Stimulated activated CD8-positive, alpha-beta memory T cell treated with anti-CD3 and anti-CD28 coated beads, Interleukin-7, amount 100 ng/mL, for 24 hours (primary cell): ENCODE measurements around the gene TNFRSF9.
"Not testable (repeated sequence)": the region's sequence is repeated elsewhere in the genome, so short reads cannot be mapped to it uniquely, and the experiment has no call there.

Experiments
- DNase-seq: peaks from one replicate; pipeline ENCODE4 v3.0.0-alpha.2; 2020; ENCODE audit warnings: low read depth

TNFRSF9 gene

DNA sequence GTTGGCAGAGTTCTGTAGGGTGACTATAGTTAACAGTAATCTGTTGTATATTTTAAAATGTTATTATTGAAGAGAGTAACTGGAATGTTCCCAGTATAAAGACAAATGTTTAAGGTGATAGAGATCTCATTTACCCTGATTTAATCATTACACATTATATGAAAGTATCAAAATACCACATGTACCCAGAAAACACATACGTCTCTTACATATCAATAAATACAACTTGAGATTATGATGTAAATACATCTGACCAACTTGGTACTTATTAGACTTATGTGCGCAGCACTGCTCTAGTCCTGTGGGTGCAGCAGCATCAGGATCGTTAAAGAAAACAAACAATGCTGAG is 20.2 kb upstream of the TNFRSF9 start:
- DNase-seq = no peak

DNA sequence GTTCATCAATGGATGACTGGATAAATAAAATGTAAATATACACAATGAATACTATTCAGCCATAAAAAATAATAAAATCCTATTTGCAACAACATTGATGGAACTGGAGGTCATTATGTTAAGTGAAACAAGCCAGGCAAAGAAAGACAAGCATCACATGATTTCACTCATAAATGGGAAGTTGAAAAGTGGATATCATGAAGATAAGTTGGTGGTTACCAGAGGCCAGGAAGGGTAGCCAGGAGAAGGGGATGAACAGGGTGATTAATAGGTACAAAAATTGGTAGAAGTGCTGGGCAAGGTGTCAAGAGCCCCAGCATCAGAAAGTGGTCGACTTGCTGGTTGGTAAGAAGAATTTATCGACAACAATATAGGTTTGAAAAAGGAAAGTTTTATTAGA is 19.5 kb upstream of the TNFRSF9 start:
- no peak for DNase-seq

DNA sequence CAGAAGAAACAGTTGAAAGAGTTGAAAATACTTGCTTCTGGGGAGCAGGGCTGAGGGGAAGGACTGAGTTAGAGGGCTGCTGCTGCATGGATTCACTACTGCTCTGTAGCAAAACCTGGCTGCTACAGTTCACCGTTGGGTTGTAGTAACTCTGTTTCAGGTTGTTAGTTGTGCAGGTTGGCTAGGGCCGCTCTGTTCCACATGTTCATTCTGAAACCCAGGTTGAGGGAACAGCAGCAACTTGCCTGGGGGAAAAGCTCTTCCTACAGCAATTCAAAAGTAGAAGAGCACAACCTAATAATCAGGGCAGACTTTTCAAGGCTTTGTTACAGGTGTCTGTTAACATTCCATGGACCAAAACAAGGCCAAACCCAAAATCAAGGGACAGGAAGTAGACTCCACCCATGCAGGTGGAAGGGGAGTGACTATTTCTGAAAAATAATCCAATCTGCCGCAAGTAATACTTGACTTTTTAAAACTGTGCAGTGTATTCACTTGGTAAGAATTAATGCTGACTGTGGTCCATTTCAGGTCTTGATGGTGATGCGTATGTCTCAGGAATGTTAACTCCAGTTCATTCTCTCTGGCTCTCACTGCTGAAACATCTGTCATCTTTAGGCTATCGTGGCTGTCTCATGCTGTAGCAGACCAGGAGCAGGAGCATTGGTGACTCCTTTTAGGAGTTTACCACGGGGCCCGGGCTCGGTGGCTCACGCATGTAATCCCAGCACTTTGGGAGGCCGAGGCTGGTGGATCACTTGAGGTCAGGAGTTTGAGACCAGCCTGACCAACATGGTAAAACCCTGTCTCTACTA is 15.8 kb upstream of the TNFRSF9 start:
- DNase-seq = no peak

DNA sequence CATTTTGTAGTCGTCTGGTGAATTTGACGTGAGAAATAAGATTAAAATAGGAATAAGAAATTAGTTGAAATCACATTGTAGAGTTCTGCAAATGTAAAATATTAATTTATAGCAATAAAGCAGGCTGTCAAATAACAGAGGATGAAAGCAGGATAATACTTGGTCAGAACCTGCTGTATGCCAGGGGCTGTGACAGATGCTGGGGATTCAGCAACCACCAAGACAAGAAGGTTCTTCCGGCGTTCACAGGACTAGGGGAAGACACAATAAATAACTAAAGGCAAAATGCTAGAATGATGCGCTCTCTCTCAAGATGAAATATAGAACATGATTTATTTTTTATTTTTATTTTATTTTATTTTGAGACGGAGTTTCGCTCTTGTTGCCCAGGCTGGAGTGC is 14.0 kb upstream of the TNFRSF9 start:
- no peak for DNase-seq

DNA sequence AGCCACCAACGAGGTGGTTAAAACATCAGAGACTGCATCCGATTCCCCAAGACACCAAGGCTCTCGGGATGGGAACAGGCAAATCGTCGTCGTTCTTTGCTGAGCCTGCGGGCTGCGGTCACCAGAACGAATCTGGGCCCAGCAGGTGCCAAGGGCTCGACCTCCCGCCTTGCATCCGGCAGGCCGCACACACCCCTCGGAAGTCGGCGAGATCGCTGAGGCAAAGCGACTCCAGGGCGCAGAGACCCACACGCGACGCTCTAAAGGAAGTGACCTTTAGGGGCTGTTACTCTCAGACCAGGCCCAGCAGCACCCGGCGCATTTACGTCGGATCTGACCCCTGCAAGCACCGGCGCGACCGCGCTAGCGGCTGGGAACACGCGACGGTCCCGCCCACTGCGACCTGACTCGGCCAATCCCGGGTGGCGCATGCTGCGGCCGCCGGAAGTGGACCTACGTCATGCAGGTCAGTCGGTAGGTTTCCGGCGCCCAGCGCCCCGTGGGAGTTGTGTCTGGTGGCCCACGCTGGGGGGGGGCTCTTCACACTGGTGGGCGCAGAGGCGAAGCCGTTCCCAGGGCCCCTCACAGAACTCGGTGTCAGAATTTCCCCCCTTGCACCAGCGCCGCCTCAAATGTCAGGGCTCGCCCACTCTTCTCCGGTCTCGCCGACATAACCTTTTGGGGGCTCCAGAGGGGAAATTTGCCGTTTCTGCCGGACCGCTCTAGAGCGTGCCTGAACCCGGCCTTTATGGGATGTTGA is 13.4 kb upstream of the TNFRSF9 start:
- peak; percentile 67 for DNase-seq

DNA sequence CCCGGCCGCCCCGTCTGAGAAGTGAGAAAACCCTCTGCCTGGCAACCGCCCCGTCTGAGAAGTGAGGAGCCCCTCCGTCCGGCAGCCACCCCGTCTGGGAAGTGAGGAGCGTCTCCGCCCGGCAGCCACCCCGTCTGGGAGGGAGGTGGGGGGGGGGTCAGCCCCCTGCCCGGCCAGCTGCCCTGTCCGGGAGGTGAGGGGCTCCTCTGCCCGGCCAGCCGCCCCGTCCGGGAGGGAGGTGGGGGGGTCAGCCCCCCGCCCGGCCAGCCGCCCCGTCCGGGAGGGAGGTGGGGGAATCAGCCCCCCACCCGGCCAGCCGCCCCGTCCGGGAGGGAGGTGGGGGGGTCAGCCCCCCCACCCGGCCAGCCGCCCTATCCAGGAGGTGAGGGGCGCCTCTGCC is 12.2 kb upstream of the TNFRSF9 start:
- DNase-seq = not testable (repeated sequence)

DNA sequence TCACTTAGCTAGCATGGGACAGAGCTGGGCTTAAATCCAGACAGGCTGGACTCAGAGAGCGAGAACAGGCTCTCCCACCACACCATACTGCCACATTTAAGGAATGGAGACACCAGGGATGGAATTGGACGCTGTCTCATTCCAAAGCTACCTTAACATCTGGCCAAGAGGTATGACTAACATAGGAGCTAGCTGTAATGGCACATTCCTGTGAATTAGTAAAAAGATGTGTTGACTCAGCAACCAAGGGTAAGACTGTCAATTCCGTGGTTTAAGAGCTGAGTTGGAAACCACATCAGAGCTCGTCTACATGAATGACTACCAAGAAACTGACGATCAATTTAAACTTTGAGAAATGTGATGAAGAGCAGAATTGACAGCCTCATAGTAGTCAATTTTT is 8.3 kb upstream of the TNFRSF9 start:
- no peak for DNase-seq

DNA sequence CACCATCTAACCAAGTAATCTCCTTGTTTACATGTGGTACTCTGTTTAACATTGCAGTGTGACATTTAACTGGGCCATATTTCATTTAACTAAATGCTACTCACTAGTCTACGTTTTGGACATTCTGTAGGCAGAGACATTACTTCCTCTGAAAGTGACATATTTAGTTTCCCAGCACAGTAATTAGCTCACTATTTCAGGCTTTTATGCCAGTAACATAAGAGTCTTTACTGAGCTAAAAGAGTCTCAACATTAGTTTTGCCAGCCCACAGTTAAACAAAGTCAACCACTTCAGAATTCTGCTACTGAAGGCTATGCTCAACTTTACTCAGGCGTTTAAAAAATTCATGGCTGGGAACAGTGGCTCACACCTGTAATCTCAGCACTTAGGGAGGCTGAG is 2.6 kb upstream of the TNFRSF9 start:
- DNase-seq = no peak

DNA sequence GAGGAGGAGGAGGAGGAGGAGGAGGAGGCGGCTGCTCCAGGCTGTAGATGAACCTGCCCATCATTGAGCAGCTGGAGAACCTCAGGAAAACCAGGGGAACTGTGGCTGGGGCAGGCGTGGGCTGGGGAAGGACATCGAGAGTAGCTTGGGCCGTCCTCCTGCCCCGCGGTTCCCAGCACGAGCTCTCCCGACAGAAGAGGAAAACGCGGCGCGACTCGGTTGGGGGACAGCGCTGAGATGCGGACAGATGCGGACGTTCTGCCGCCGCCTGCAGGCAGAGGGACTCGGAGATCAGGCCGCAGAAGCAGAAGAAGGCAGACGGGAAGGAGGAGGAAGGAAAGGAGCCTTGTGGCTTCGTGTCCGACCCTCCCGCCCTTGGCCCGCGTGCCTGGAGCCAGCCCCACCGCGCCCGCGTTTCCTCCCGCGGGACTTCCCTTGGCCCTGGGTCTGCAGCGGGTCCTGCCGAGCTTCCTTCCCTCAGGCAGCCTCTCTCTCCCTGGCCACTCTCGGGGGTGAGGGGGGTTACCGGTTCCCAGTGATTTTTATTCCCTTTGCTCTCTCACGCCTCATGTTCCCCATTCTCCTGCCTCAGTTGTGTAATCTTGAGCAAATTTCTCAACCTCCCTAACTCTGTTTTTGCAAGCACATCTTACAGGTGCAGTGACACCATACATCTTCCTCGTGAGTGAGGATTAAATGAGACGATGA is 1.7 kb upstream of the TNFRSF9 start:
- DNase-seq = no peak

DNA sequence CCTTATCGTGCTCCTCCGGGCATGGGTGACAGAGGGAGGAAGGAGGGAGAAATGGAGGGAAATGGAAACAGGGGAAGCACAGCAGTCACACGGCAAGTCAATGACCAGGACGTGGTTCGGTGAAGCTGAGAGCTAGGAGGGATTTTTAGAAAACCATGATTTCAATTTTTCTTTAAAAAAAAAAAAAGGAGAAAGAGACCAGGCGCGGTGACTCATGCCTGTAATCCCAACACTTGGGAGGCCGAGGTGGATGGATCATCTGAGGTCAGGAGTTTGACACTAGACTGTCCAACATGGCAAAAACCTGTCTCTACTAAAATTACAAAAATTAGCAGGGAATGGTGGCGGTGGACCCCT is 776 bp upstream of the TNFRSF9 start:
- DNase-seq = no peak

DNA sequence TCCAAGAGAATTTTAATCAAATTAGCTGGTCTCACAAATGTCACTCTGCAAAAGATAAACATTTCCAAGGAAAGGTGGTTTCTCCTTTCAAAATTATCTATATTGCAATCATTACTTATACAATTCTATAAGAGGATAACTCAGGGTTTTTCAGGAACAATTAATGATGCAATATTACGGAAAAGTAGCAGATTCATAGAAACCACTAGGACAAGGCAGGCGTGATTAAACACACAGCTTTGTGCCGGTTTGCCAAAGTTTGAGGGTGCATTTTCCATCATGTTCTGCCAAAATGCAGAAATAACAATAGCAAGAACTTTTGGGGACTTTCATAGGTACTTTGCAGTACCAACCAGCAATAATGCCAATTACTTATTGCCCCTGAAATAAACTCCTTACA is 605 bp downstream of the TNFRSF9 start:
- DNase-seq = no peak

DNA sequence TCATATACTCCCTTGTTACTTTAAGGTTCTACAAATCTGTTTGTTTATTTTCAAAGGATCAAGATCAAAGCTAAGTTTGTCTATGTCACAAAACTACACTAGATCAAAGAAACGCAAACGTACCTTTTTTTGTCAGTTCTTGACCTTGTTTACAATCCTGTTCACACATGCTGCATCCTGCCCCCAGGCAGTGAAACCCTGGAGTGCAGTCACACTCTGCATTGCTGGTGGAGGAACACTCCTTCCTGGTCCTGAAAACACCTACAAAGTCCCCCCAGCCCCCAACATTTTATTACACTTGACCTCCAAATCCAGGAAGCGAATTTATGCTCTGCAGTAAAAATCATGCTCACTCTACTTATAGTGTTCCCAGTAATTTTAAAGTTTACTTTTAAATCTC is 2.6 kb downstream of the TNFRSF9 start:
- DNase-seq = no peak

DNA sequence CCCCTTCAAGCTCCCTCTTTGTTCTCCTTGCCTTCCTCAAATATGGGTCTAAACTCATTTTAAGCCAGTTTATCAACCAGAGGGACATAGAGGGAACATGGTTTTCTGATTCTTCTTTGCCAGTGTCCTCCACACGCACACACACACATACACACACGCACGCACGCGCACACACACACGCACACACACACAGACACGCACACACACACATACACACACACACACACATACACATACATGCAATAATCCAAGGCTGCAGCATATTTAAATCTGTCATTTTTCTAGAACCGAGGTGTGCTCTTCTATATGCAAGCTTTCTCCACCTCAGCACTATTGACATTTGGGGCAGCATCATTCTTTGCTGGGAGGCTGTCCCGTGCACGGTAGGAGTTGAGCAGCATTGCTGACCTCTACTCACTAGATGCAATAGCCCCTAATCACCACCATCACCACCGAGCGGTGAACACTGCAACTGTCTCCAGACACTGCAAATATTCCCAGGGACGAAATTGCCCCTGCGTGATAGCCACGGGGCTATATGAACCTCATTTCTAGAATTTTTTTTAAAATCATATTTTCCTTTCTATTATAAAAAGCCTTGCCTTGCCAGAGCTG is 8.0 kb downstream of the TNFRSF9 start:
- no peak for DNase-seq

DNA sequence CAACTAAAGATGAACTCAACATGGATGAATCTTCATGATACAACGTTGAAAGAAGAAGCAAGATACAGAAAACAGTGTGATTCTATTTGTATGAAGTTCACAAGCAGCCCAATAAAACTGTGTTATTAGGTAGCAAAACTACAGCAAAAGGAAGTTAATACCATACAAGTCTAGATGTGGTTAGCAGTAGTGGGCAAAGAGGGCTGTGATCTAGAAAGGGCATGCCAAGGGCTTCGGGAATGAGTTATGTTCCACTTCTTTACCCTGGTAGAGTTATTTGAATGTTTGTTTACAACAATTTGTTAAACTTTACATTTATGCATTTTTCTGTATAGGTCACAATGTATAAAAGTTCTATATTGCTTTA is 9.2 kb downstream of the TNFRSF9 start:
- DNase-seq = no peak

DNA sequence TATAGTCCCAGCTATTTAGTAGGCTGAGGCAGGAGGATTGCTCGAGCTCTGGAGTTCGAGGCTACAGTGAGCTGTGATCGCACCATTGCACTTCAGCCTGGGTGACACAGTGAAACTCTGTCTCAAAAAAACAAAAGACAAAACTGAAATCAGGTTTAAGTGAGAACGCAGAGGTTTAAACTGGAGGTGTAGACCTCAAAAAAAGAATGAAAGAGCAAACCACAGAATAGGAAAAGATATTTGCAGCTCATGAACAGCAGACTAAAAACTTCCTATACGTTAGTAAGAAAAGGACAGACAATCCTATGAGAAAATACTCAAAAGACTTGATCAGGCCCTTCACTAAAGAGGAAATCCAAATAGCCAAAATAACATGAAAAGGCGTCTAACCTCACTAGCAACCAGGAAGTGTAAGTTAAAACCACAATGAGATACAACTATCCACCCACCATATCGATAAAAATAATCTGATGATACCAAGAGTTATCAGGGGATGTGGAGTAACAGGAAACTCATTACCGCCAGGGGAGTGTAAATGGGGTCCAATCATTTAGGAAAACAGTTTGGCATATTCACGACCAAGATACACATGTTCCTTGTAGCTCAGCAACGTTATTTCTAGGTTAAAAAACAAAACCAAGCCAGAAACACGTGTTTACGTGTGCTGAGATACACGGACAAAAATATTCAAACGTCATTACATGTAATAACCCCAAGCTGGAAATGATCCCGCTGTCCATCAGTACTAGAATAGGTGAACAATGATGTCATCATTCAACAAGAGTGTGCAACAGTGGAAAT is 9.8 kb downstream of the TNFRSF9 start:
- no peak for DNase-seq

DNA sequence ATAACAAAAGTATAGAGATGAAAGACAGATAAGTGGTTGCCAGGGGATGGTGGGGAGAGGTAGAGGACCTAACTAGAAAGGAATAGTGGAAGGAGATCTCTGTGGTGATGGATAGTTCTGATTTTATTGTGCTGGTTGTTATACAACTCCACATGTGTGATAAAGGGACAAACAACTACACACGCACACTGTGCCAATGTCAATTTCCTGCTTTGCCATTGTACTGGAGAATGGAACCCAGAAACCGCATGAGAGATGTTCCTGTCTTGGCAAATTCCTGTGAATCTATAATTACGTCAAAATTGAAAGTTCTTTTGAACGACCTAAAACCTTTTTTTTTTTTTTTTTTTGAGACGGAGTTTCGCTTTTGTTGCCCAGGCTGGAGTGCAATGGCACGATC is 11.0 kb downstream of the TNFRSF9 start:
- no peak for DNase-seq

DNA sequence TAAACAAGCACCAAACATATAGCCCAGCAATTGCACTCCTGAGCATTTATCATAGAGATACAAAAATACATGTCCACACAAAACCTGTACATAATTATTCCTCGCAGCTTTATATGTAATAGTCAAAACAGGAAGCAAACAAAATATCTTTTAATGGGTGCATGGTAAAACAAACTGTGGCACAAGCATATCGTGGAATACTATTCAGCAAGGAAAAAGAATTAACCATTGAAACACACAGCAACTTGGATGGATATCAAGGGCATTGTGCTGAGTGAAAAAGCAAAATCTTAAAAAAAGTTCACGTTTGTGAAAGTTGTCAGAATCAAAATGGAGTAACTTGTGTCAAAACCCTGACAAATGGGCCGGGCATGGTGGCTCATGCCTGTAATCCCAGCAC is 12.4 kb downstream of the TNFRSF9 start:
- DNase-seq = no peak

DNA sequence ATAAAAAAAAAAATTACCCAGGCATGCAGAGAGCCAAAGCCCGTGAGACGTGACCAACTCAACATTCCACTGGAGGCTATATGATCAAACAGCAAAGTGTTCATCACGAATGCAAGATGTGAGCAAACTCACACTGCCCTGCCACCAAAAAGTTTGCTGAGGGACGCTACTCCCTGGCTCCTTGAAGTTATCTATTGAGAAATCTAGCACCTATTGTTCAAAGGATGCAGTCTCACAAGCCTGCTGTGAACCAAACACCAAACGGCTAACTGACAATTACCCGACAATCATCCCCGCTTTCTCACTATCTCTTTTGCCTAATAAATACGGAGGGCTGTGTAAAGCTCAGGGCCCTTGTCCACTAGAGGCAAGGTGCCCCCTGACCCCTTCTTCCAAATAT is 13.6 kb downstream of the TNFRSF9 start:
- DNase-seq = not testable (repeated sequence)

DNA sequence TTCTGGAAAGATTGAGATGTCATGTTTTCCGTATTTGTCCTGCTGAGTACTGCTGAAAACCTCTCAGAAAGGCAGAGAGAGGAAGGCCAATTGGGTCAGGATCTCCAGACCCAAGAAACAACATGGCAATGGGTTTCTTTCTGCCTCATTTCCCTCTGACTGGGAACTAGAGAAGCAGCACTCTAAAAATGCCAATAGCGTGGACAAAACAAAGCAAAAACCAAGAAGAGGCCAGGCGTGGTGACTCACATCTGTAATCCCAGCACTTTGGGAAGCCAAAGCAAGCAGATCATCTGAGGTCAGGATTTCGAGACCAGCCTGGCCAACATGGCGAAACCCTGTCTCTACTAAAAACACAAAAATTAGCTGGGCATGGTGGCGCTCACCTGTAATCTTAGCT is 18.3 kb downstream of the TNFRSF9 start:
- no peak for DNase-seq

DNA sequence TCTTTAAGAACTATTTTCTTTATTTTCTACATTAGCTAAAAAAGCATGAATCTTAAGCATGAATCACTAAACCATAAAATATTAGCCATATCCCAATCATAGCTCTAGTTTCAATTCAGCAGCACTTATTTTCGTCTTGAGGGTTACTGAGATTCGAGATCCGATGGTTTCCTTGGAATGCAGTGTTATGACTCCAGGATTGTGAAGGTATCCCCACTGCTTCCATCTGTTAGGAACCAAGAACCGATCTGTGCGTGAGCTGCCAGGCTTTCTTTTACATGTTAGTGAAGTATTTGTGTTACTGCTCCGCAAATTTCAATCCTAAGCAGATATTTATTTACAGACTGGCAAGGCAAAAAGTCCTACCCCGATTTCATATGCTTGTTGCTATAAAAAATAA is 18.8 kb downstream of the TNFRSF9 start:
- no peak for DNase-seq

DNA sequence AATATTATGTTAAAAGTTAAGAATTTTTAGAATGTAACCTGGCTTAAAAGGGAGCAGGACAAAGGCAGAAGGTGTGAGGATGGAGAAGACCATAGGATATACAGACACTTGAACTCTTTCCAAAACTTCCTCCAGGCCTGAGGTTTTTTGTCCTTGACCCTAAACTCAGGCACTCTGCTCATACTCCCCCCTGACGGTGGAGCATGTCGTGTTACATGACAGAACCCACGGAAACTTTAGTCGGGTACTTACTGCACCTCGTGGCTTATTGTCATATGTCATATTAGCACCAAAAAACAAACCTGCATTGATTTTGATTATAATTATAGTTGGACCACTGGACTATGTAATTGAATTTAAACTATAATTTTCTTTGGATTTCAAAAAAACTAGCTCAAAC is 20.8 kb downstream of the TNFRSF9 start:
- DNase-seq = no peak

DNA sequence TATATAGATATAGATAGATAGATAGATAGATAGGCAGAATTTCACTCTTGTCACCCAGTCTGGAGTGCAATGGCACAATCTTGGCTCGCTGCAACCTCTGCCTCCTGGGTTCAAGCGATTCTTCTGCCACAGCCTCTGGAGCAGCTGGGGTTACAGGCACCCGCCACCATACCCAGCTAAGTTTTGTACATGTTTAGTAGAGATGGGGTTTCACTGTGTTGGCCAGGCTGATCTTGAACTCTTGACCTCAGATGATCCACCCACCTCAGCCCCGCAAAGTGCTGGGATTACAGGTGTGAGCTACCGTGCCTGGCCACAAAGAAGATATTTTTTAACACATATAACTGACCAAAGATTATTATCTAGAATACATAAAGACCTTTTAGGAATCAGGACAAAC is 22.7 kb downstream of the TNFRSF9 start:
- DNase-seq = not testable (repeated sequence)
